ENCODE data around the gene EPG5.

DNA sequence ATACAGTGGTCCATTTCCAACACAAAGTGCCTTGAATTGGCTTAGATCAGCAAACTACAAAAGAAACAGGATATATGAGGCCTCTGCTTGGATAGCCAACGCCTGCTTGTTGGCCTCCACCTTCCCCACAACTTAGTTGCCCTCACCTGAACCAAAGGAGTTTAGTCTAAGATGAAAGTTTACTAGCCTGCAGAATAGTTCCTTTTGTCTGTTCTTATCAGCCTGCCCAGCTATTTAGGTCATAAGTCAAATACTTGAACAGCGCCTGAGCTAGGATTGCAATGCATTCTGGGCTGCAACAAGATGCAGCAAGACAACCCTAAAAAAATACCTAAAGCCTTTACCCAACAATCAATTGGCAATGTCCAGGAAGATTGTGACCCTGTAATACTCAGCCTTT, 13.1 kb upstream of the EPG5 start:
- TF ChIP-seq JUN (IDR thresholded peaks at IDR 0.05), result no peak
- TF ChIP-seq SREBF2 (IDR thresholded peaks at IDR 0.05), result no peak
- no peak for TF ChIP-seq POLR2A (IDR thresholded peaks at IDR 0.05; ENCODE audit: low read length)
- no peak for TF ChIP-seq PHF8 (IDR thresholded peaks at IDR 0.05; ENCODE audit: borderline replicate concordance, low read depth)
- TF ChIP-seq, protein P1, sequence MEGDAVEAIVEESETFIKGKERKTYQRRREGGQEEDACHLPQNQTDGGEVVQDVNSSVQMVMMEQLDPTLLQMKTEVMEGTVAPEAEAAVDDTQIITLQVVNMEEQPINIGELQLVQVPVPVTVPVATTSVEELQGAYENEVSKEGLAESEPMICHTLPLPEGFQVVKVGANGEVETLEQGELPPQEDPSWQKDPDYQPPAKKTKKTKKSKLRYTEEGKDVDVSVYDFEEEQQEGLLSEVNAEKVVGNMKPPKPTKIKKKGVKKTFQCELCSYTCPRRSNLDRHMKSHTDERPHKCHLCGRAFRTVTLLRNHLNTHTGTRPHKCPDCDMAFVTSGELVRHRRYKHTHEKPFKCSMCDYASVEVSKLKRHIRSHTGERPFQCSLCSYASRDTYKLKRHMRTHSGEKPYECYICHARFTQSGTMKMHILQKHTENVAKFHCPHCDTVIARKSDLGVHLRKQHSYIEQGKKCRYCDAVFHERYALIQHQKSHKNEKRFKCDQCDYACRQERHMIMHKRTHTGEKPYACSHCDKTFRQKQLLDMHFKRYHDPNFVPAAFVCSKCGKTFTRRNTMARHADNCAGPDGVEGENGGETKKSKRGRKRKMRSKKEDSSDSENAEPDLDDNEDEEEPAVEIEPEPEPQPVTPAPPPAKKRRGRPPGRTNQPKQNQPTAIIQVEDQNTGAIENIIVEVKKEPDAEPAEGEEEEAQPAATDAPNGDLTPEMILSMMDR (IDR thresholded peaks at IDR 0.05), result no peak
- TF ChIP-seq SMC3 (IDR thresholded peaks at IDR 0.05), result no peak

All from A549 (cell line).